ENCODE data around the gene GPR148. TPM values are rescaled to one million over a fixed set of nuclear protein-coding genes. Genes with fewer than 3 reads are reported as not detected.
A peak's percentile ranks its signal among the peaks of the same experiment; 100 is the strongest.
"Not testable (repeated sequence)": the region's sequence is repeated elsewhere in the genome, so short reads cannot be mapped to it uniquely, and the experiment has no call there.

GPR148 gene
- total RNA-seq, 5 donors from 2014 or later (not counting 1 experiment from before 2014, with no cell fraction given): not detected

DNA sequence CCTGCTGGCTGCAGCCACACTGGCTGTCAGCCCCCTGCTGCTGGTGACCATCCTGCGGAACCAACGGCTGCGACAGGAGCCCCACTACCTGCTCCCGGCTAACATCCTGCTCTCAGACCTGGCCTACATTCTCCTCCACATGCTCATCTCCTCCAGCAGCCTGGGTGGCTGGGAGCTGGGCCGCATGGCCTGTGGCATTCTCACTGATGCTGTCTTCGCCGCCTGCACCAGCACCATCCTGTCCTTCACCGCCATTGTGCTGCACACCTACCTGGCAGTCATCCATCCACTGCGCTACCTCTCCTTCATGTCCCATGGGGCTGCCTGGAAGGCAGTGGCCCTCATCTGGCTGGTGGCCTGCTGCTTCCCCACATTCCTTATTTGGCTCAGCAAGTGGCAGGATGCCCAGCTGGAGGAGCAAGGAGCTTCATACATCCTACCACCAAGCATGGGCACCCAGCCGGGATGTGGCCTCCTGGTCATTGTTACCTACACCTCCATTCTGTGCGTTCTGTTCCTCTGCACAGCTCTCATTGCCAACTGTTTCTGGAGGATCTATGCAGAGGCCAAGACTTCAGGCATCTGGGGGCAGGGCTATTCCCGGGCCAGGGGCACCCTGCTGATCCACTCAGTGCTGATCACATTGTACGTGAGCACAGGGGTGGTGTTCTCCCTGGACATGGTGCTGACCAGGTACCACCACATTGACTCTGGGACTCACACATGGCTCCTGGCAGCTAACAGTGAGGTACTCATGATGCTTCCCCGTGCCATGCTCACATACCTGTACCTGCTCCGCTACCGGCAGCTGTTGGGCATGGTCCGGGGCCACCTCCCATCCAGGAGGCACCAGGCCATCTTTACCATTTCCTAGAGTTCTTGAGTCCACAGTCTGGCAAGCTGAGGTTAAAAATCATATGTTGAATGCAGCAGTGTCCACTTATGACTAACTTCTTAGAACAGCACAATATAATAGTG is 741 bp downstream of the GPR148 start:
- 91% methylated on average over 15 of the region's 17 CpGs for WGBS (ENCODE audit: insufficient coverage)
- no peaks in the 10 kb centered on the region for H3K9me3 ChIP-seq
- peaks cover 0 to 2% of the 10 kb centered on the region in 2 experiments for H3K27me3 ChIP-seq (replicated peaks in 1 of 2; ENCODE audit: control insufficient read depth in 2 of 2, extremely low read depth in 1 of 2, insufficient read depth in 2 of 2, low read length in 1 of 2)
- ATAC-seq (replicated peaks in 1 of 4): no peak
- no peaks in the 10 kb centered on the region for H3K27me3 Mint-ChIP-seq
- ChIA-PET POLR2A (interaction anchor here in 1 of 2 donors (0.5 kb wide), 1 partner anchor 765 kb away, joined by 5 read pairs; no protein-coding TSS in a partner anchor), CTCF (no interaction called here)
- no peaks in the 10 kb centered on the region for H3K36me3 Mint-ChIP-seq
- peak overlapping the region in 1 of 2 donors; percentile 17 for H3K27ac Mint-ChIP-seq
- H3K4me3 ChIP-seq (ENCODE audit: control insufficient read depth in 1 of 2, extremely low read depth in 1 of 2, low read length in 1 of 2): no peak overlapping the region
- no peaks in the 10 kb centered on the region for H3K36me3 ChIP-seq (ENCODE audit: control insufficient read depth in 2 of 2, extremely low read depth in 1 of 2, insufficient read depth in 1 of 2, low read length in 1 of 2)
- DNase-seq: peak in 2 of 35 experiments; percentile 3 to 28
- H3K27ac ChIP-seq (ENCODE audit: low read length): peak overlapping the region; percentile 88
- H3K4me1 Mint-ChIP-seq: peaks cover 0 to 18% (median 14%) of the 10 kb centered on the region in 3 donors
- H3K4me3 Mint-ChIP-seq: peak overlapping the region in 1 of 3 donors; percentile 9
- peaks cover 0 to 30% of the 10 kb centered on the region in 2 experiments for H3K4me1 ChIP-seq (ENCODE audit: control insufficient read depth in 1 of 2, extremely low read depth in 1 of 2, insufficient read depth in 2 of 2, low read length in 2 of 2)
- peaks cover 0 to 9% (median 2%) of the 10 kb centered on the region in 3 donors for H3K9me3 Mint-ChIP-seq

DNA sequence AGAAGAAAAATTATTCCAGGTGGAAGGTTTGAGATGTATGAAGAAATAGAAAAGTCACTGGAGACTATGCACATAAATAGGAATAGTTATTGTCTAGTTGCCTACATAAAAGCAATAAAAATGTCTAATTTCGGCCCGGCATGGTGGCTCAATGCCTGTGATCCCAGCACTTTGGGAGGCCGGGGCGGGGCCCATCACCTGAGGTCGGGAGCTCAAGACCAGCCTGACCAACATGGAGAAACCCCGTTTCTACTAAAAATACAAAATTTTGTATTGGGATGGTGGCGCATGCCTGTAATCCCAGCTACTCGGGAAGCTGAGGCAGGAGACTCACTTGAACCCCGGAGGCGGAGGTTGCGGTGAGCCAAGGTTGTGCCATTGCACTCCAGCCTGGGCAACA is 3.4 kb downstream of the GPR148 start:
- H3K36me3 Mint-ChIP-seq; H3K27ac ChIP-seq (ENCODE audit: low read length); ATAC-seq (replicated peaks in 1 of 4); H3K4me3 ChIP-seq (ENCODE audit: control insufficient read depth in 1 of 2, extremely low read depth in 1 of 2, low read length in 1 of 2); H3K27me3 Mint-ChIP-seq; DNase-seq; CTCF ChIA-PET; H3K4me3 Mint-ChIP-seq; H3K9me3 ChIP-seq; H3K27me3 ChIP-seq (replicated peaks in 1 of 2; ENCODE audit: control insufficient read depth in 2 of 2, extremely low read depth in 1 of 2, insufficient read depth in 2 of 2, low read length in 1 of 2); H3K4me1 Mint-ChIP-seq; POLR2A ChIA-PET; H3K36me3 ChIP-seq (ENCODE audit: control insufficient read depth in 2 of 2, extremely low read depth in 1 of 2, insufficient read depth in 1 of 2, low read length in 1 of 2); H3K27ac Mint-ChIP-seq: not testable (repeated sequence)
- WGBS (ENCODE audit: insufficient coverage): 90% methylated on average over 9 of the region's 11 CpGs
- peaks cover 0 to 13% of the 10 kb centered on the region in 2 experiments for H3K4me1 ChIP-seq (ENCODE audit: control insufficient read depth in 1 of 2, extremely low read depth in 1 of 2, insufficient read depth in 2 of 2, low read length in 2 of 2)
- peaks cover 8 to 18% (median 9%) of the 10 kb centered on the region in 3 donors for H3K9me3 Mint-ChIP-seq

DNA sequence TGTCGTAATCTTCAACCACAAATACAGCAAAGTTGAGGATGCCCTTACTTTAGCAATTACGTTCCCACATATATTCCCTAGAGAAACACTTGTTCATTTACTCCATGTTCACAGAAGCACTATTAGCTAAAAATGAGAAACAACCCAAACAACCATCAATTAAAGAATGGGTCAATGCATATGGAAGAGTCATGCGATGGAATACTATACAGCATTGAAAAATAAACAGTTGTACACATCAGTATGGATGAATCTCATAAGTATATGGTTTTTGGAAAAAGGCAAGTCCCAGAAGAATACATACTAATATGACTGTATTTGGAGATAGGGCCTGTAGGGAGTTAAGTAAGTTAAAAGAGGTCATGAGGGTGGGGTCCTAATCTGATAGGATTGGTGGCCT is 6.3 kb downstream of the GPR148 start:
- WGBS (ENCODE audit: insufficient coverage): no CpG with 5 or more reads among the region's 3 CpGs
- Mint-ChIP-seq H3K4me3 (no peak overlapping the region), H3K9me3 (peaks cover 8 to 18% (median 9%) of the 10 kb centered on the region in 3 donors), H3K27ac (no peak overlapping the region), H3K36me3 (no peaks in the 10 kb centered on the region), H3K27me3 (peaks cover 0 to under 1% of the 10 kb centered on the region in 2 donors), H3K4me1 (no peaks in the 10 kb centered on the region)
- DNase-seq: no peak
- no peak overlapping the region for H3K4me3 ChIP-seq (ENCODE audit: control insufficient read depth in 1 of 2, extremely low read depth in 1 of 2, low read length in 1 of 2)
- H3K27me3 ChIP-seq (replicated peaks in 1 of 2; ENCODE audit: control insufficient read depth in 2 of 2, extremely low read depth in 1 of 2, insufficient read depth in 2 of 2, low read length in 1 of 2): peaks cover 0 to 12% of the 10 kb centered on the region in 2 experiments
- no peaks in the 10 kb centered on the region for H3K4me1 ChIP-seq (ENCODE audit: control insufficient read depth in 1 of 2, extremely low read depth in 1 of 2, insufficient read depth in 2 of 2, low read length in 2 of 2)
- no peak for ATAC-seq (replicated peaks in 1 of 4)
- H3K9me3 ChIP-seq: no peaks in the 10 kb centered on the region
- ChIA-PET CTCF (no interaction called here), POLR2A (no interaction called here)
- no peaks in the 10 kb centered on the region for H3K36me3 ChIP-seq (ENCODE audit: control insufficient read depth in 2 of 2, extremely low read depth in 1 of 2, insufficient read depth in 1 of 2, low read length in 1 of 2)
- H3K27ac ChIP-seq (ENCODE audit: low read length): no peak overlapping the region

DNA sequence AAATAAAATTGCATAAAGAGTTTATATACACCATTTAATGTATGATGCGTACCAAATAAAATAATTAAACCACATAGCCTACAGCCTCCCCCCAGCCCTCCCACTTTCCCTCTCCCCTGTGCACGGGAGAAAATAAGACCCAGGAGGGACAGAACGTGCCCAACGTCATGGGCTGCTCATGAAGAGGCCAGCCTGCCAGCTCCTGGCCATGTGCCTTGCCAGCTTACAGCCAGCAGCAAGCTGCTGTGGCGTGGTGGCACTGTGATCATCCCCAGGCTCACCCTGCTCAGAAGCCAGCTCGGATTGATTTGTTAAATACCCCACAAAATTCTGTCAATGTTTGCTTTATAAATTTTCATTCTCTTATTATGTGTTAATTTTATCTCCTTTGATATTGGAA is 7.6 kb downstream of the GPR148 start:
- Histone ChIP-seq H3K36me3 (ENCODE audit: control insufficient read depth in 2 of 2, extremely low read depth in 1 of 2, insufficient read depth in 1 of 2, low read length in 1 of 2) (no peaks in the 10 kb centered on the region), H3K27me3 (replicated peaks in 1 of 2; ENCODE audit: control insufficient read depth in 2 of 2, extremely low read depth in 1 of 2, insufficient read depth in 2 of 2, low read length in 1 of 2) (peaks cover 0 to 18% of the 10 kb centered on the region in 2 experiments), H3K4me1 (ENCODE audit: control insufficient read depth in 1 of 2, extremely low read depth in 1 of 2, insufficient read depth in 2 of 2, low read length in 2 of 2) (no peaks in the 10 kb centered on the region), H3K9me3 (no peaks in the 10 kb centered on the region), H3K27ac (ENCODE audit: low read length) (no peak overlapping the region), H3K4me3 (ENCODE audit: control insufficient read depth in 1 of 2, extremely low read depth in 1 of 2, low read length in 1 of 2) (no peak overlapping the region)
- Mint-ChIP-seq H3K27ac (no peak overlapping the region), H3K27me3 (peaks cover 9% of the 10 kb centered on the region in 2 donors), H3K4me1 (no peaks in the 10 kb centered on the region), H3K9me3 (peaks cover 8 to 13% (median 9%) of the 10 kb centered on the region in 3 donors), H3K36me3 (no peaks in the 10 kb centered on the region), H3K4me3 (no peak overlapping the region)
- POLR2A ChIA-PET: no interaction called here
- 60% methylated on average over 2 of the region's 6 CpGs for WGBS (ENCODE audit: insufficient coverage)
- no peak for DNase-seq
- CTCF ChIA-PET: no interaction called here
- no peak for ATAC-seq (replicated peaks in 1 of 4)

DNA sequence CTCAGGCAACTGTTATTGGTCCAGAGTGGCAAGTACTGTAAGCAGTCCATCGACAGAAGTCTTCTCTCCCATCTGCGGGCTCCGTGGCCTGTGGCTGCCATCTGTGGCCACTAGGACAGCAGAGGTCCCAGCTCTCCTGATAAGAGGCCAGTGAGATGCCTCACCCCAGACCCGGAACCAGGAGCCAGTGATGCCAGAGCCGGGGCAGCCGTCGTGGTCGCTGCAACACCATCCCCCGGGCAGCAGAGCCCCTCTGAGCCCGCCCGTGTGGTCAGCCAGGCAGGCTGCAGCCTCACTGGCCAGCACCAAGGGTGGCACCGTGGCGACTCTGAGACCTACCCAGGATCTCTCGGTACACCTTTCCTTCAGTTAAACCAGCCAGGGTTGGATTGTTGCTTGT is 8.7 kb downstream of the GPR148 start:
- H3K27me3 ChIP-seq (replicated peaks in 1 of 2; ENCODE audit: control insufficient read depth in 2 of 2, extremely low read depth in 1 of 2, insufficient read depth in 2 of 2, low read length in 1 of 2): peaks cover 0 to 18% of the 10 kb centered on the region in 2 experiments
- Mint-ChIP-seq H3K9me3 (peaks cover 8 to 13% (median 9%) of the 10 kb centered on the region in 3 donors), H3K4me1 (no peaks in the 10 kb centered on the region), H3K27me3 (peaks cover 9% of the 10 kb centered on the region in 2 donors), H3K27ac (no peak overlapping the region), H3K4me3 (no peak overlapping the region), H3K36me3 (no peaks in the 10 kb centered on the region)
- H3K27ac ChIP-seq (ENCODE audit: low read length): no peak overlapping the region
- no peaks in the 10 kb centered on the region for H3K36me3 ChIP-seq (ENCODE audit: control insufficient read depth in 2 of 2, extremely low read depth in 1 of 2, insufficient read depth in 1 of 2, low read length in 1 of 2)
- H3K4me3 ChIP-seq (ENCODE audit: control insufficient read depth in 1 of 2, extremely low read depth in 1 of 2, low read length in 1 of 2): no peak overlapping the region
- H3K4me1 ChIP-seq (ENCODE audit: control insufficient read depth in 1 of 2, extremely low read depth in 1 of 2, insufficient read depth in 2 of 2, low read length in 2 of 2): no peaks in the 10 kb centered on the region
- ATAC-seq (replicated peaks in 1 of 4): no peak
- CTCF ChIA-PET: no interaction called here
- 81% methylated on average over 12 of the region's 14 CpGs for WGBS (ENCODE audit: insufficient coverage)
- POLR2A ChIA-PET: no interaction called here
- H3K9me3 ChIP-seq: no peaks in the 10 kb centered on the region
- DNase-seq: no peak

DNA sequence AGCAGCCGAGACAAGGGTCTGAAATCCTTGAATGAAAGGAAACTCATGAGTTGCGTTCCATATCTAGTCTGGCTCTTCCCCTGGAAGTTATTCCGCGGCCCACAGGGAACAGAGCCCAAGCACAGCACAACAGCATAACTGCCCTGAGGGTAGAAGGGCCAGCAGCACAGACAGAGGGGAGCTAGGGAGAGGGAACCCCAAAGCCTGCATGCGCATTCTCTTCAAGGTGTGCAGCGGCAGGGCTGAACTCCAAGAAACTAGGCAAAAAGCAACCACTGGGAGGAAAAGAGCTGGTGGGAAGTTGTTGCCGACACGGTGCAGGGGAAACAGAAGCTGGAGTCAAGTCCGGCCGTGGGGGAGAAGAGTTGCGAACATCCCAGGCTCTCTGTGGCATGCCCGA is 11.8 kb downstream of the GPR148 start:
- no peak for ATAC-seq (replicated peaks in 1 of 4)
- no peak for DNase-seq
- Mint-ChIP-seq H3K4me3 (no peak overlapping the region), H3K36me3 (no peaks in the 10 kb centered on the region), H3K27me3 (peaks cover 12 to 26% of the 10 kb centered on the region in 2 donors), H3K27ac (no peak overlapping the region), H3K4me1 (no peaks in the 10 kb centered on the region), H3K9me3 (no peaks in the 10 kb centered on the region)
- H3K9me3 ChIP-seq: no peaks in the 10 kb centered on the region
- H3K4me1 ChIP-seq (ENCODE audit: control insufficient read depth in 1 of 2, extremely low read depth in 1 of 2, insufficient read depth in 2 of 2, low read length in 2 of 2): no peaks in the 10 kb centered on the region
- ChIA-PET CTCF (interaction anchor here in 1 of 2 donors (1.2 kb wide), 1 partner anchor 12 kb away, joined by 3 read pairs; the partner anchor contains the start of gene GPR148), POLR2A (no interaction called here)
- peaks cover 0 to 35% of the 10 kb centered on the region in 2 experiments for H3K27me3 ChIP-seq (replicated peaks in 1 of 2; ENCODE audit: control insufficient read depth in 2 of 2, extremely low read depth in 1 of 2, insufficient read depth in 2 of 2, low read length in 1 of 2)
- no peak overlapping the region for H3K27ac ChIP-seq (ENCODE audit: low read length)
- no peak overlapping the region for H3K4me3 ChIP-seq (ENCODE audit: control insufficient read depth in 1 of 2, extremely low read depth in 1 of 2, low read length in 1 of 2)
- no peaks in the 10 kb centered on the region for H3K36me3 ChIP-seq (ENCODE audit: control insufficient read depth in 2 of 2, extremely low read depth in 1 of 2, insufficient read depth in 1 of 2, low read length in 1 of 2)
- 73% methylated on average over 11 of the region's 12 CpGs for WGBS (ENCODE audit: insufficient coverage)

Data from T-cell (primary cell).